ENCODE data around the gene SPAG17.
"Not testable (repeated sequence)": the region's sequence is repeated elsewhere in the genome, so short reads cannot be mapped to it uniquely, and the experiment has no call there.

Gene SPAG17

GRCh38 chr1:117964290-117965038 lies 220.6 kb downstream of the SPAG17 start:
- DNase-seq, result no peak

- DNase-seq, result no peak
Observed at GRCh38 chr1:117959364-117959763, 225.7 kb downstream of the SPAG17 start.

GRCh38 chr1:117952386-117952785 lies 232.6 kb downstream of the SPAG17 start:
- no peak for DNase-seq

- DNase-seq, result no peak
Observed at GRCh38 chr1:117942293-117942692, 242.7 kb downstream of the SPAG17 start.

GRCh38 chr1:117933769-117934168 lies 251.3 kb downstream of the SPAG17 start:
- no peak for DNase-seq

GRCh38 chr1:117932576-117932975 lies 252.5 kb downstream of the SPAG17 start:
- no peak for DNase-seq

GRCh38 chr1:117930484-117930883 lies 254.5 kb downstream of the SPAG17 start:
- DNase-seq, result no peak

- DNase-seq, result no peak
Observed at GRCh38 chr1:117930173-117930447, 254.9 kb downstream of the SPAG17 start.

GRCh38 chr1:117929343-117930172 lies 255.5 kb downstream of the SPAG17 start, which contains the start of the genes GDAP2 and WDR3:
TSS of gene GDAP2 (minus strand) at chr1:117929621. CDS start at chr1:117920357, 9,264 bp downstream.
TSS of gene WDR3 (plus strand) at chr1:117929739. CDS start at chr1:117933320, 3,581 bp downstream.
- DNase-seq, result peak; percentile 87

- no peak for DNase-seq
Observed at GRCh38 chr1:117928881-117929342, 256.1 kb downstream of the SPAG17 start.

GRCh38 chr1:117925981-117926380 lies 259.0 kb downstream of the SPAG17 start:
- DNase-seq, result no peak

- DNase-seq, result not testable (repeated sequence)
Observed at GRCh38 chr1:117922717-117923116, 262.3 kb downstream of the SPAG17 start.

GRCh38 chr1:117921991-117922390 lies 263.0 kb downstream of the SPAG17 start:
- no peak for DNase-seq

GRCh38 chr1:117919376-117919775 lies 265.7 kb downstream of the SPAG17 start:
- DNase-seq, result no peak

- DNase-seq, result no peak
Observed at GRCh38 chr1:117911051-117911450, 274.0 kb downstream of the SPAG17 start.

GRCh38 chr1:117905019-117905418 lies 280.0 kb downstream of the SPAG17 start:
- no peak for DNase-seq

- no peak for DNase-seq
Observed at GRCh38 chr1:117904485-117904884, 280.5 kb downstream of the SPAG17 start.

Data from NCI-H1417 treated with DMSO at 0.1 percent for 48 hours (cell line).